GM12878 (cell line): ENCODE measurements around the gene ZNF284. TPM values are rescaled to one million over a fixed set of nuclear protein-coding genes. Genes with fewer than 3 reads are reported as not detected.
A peak's percentile ranks its signal among the peaks of the same experiment; 100 is the strongest.

Source experiments
- ATAC-seq: fragments of 200-7000 bp; cut with Tn5 transposase; 3 replicates; pipeline ENCODE4 v1.9.1; 2020; ENCODE audit warnings: mild to moderate bottlenecking, moderate library complexity
- BruUV-seq: library from RNA; stranded (reverse); fragments of 400-500 nt; replicated peaks from 2 replicates; lab custom pipeline; 2021; lab: Mats Ljungman, UMichigan
- CTCF ChIA-PET: fragments of 300-600 bp; sonication (Branson Sonifier 250); formaldehyde crosslinking; extraction: SDS; loops from one replicate; lab custom pipeline; 2021; ENCODE audit warnings: inconsistent platforms; lab: Yijun Ruan, JAX
- POLR2A ChIA-PET: fragments of 350-600 bp; formaldehyde crosslinking; extraction: SDS; loops from one replicate; lab custom pipeline; 2021; ENCODE audit warnings: inconsistent platforms; lab: Charles Lee
- RAD21 ChIA-PET: fragments of 300-600 bp; sonication (Branson Sonifier 250); formaldehyde crosslinking; loops from one replicate; lab custom pipeline; 2023; ENCODE audit warnings: antibody characterized with exemption; ENCODE audit not compliant: unreplicated experiment; lab: Charles Lee
- SMC1A ChIA-PET: fragments of 300-600 bp; sonication (Branson Sonifier 250); formaldehyde crosslinking; loops from one replicate; lab custom pipeline; 2023; ENCODE audit not compliant: unreplicated experiment, uncharacterized antibody; lab: Charles Lee
- DNase-seq: peaks from one replicate; pipeline ENCODE4 v3.0.0-alpha.2; 2011; ENCODE audit warnings: low read depth, low spot score
- FAIRE-seq: peaks from 3 replicates; lab custom pipeline; 2011; peaks lifted over from hg19 to GRCh38; lab: Jason Lieb, UNC
- H2AFZ ChIP-seq: 2 replicates; pipeline ENCODE4 v1.6.0; 2011; ENCODE audit warnings: low read depth, low read length, control low read depth; ENCODE audit not compliant: control insufficient read depth
- H3K27ac ChIP-seq: 2 replicates; pipeline ENCODE4 v1.5.1; 2011; ENCODE audit warnings: control low read depth; ENCODE audit not compliant: control insufficient read depth, insufficient read depth
- H3K27me3 ChIP-seq, 2 experiments: replicated peaks in 1 of 2; 2 replicates each; pipeline versions ENCODE4 v1.6.0 to v1.6.1; 2011; ENCODE audit warnings: low read length in 1 of 2; ENCODE audit not compliant: control insufficient read depth in 2 of 2, insufficient read depth in 2 of 2
- H3K36me3 ChIP-seq, 2 experiments: 2 replicates each; pipeline ENCODE4 v1.5.1; 2011; ENCODE audit warnings: low read length in 1 of 2; ENCODE audit not compliant: control insufficient read depth in 2 of 2, insufficient read depth in 2 of 2
- H3K4me1 ChIP-seq: 2 replicates; pipeline ENCODE4 v1.6.1; 2011; ENCODE audit warnings: mild to moderate bottlenecking, low read length, moderate library complexity, mixed read lengths; ENCODE audit not compliant: control insufficient read depth, insufficient read depth
- H3K4me2 ChIP-seq: 2 replicates; pipeline ENCODE4 v1.6.0; 2011; ENCODE audit warnings: control low read depth; ENCODE audit not compliant: control insufficient read depth, insufficient read depth
- H3K4me3 ChIP-seq: fragments of 200-600 bp; sonication (generic); 2 replicates; pipeline ENCODE4 v1.5.1; 2016
- H3K79me2 ChIP-seq: 2 replicates; pipeline ENCODE4 v1.6.0; 2011; ENCODE audit warnings: low read length; ENCODE audit not compliant: control insufficient read depth, insufficient read depth
- H3K9ac ChIP-seq: 2 replicates; pipeline ENCODE4 v1.8.0; 2011; ENCODE audit warnings: low read length, control low read depth, mixed read lengths; ENCODE audit not compliant: control insufficient read depth, insufficient read depth
- H3K9me3 ChIP-seq: replicated peaks from 3 replicates; pipeline ENCODE4 v1.5.1; 2011; ENCODE audit warnings: mild to moderate bottlenecking, low read length; ENCODE audit not compliant: control insufficient read depth, insufficient read depth
- H4K20me1 ChIP-seq: 2 replicates; pipeline ENCODE4 v1.6.0; 2011; ENCODE audit not compliant: control insufficient read depth, insufficient read depth
- ASH2L ChIP-seq: fragments of 300-600, 200-600 bp; sonication (generic); IDR thresholded peaks from 2 replicates; pipeline ENCODE4 v1.6.1; 2017; ENCODE audit warnings: low read depth, mild to moderate bottlenecking, borderline replicate concordance
- ATF7 ChIP-seq: fragments of 450-650 bp; IDR thresholded peaks from 2 replicates; pipeline ENCODE4 v1.6.1; 2016; ENCODE audit warnings: low read depth, mild to moderate bottlenecking
- CBFB ChIP-seq: IDR thresholded peaks from 2 replicates; pipeline ENCODE4 v1.6.1; 2016; ENCODE audit warnings: antibody characterized with exemption, low read depth
- CEBPB ChIP-seq, 2 experiments: fragments of 150-350 bp in 1 of 2; IDR thresholded peaks; 2 replicates each; pipeline ENCODE4 v1.6.1; 2012 to 2014; ENCODE audit warnings: low read depth in 2 of 2, low read length in 2 of 2, borderline replicate concordance in 1 of 2, inconsistent platforms in 1 of 2
- CHD2 ChIP-seq: IDR thresholded peaks from 2 replicates; pipeline ENCODE4 v1.6.1; 2011; ENCODE audit warnings: low read depth, low read length, improper control_type of control experiment, borderline replicate concordance
- CREM ChIP-seq: IDR thresholded peaks from 2 replicates; pipeline ENCODE4 v1.6.1; 2014; ENCODE audit warnings: antibody characterized with exemption, low read depth
- ELK1 ChIP-seq: IDR thresholded peaks from 2 replicates; pipeline ENCODE4 v1.6.1; 2012; ENCODE audit warnings: low read depth, low read length, improper control_type of control experiment
- ETV6 ChIP-seq, 2 experiments: fragments of 450-650 bp in 1 of 2; IDR thresholded peaks in 1 of 2; conservative IDR thresholded peaks in 1 of 2; 2 replicates each; pipeline ENCODE4 v1.6.1; 2014; ENCODE audit warnings: antibody characterized with exemption in 1 of 2, borderline replicate concordance in 1 of 2, low read depth in 1 of 2, mild to moderate bottlenecking in 1 of 2, moderate library complexity in 1 of 2
- JUNB ChIP-seq: IDR thresholded peaks from 2 replicates; pipeline ENCODE4 v1.6.1; 2016; ENCODE audit warnings: antibody characterized with exemption, mild to moderate bottlenecking
- MTA3 ChIP-seq: IDR thresholded peaks from 2 replicates; pipeline ENCODE4 v1.6.1; 2012; ENCODE audit warnings: low read length, inconsistent platforms, borderline replicate concordance
- NBN ChIP-seq: fragments of 450-650 bp; IDR thresholded peaks from 2 replicates; pipeline ENCODE4 v1.6.1; 2016
- NR2C2 ChIP-seq: IDR thresholded peaks from 2 replicates; pipeline ENCODE4 v1.6.1; 2011; ENCODE audit warnings: borderline replicate concordance, low read depth; ENCODE audit not compliant: control insufficient read depth, insufficient read length
- NR2F1 ChIP-seq: fragments of 450-650 bp; conservative IDR thresholded peaks from 2 replicates; pipeline ENCODE4 v1.6.1; 2017; ENCODE audit warnings: mild to moderate bottlenecking
- PBX3 ChIP-seq: IDR thresholded peaks from 2 replicates; pipeline ENCODE4 v1.6.1; 2011; ENCODE audit warnings: mild to moderate bottlenecking, low read depth, low read length, moderate library complexity; ENCODE audit not compliant: insufficient replicate concordance
- POLR2A ChIP-seq: IDR thresholded peaks from 2 replicates; pipeline ENCODE4 v1.6.1; 2011; ENCODE audit warnings: low read depth, mild to moderate bottlenecking, low read length
- RBBP5 ChIP-seq: fragments of 200-600 bp; sonication (generic); conservative IDR thresholded peaks from 2 replicates; pipeline ENCODE4 v1.6.1; 2016
- RUNX3 ChIP-seq: IDR thresholded peaks from 2 replicates; pipeline ENCODE4 v1.6.1; 2012; ENCODE audit warnings: low read length, inconsistent platforms
- SMC3 ChIP-seq: IDR thresholded peaks from 2 replicates; pipeline ENCODE4 v1.6.1; 2011; ENCODE audit warnings: low read length, improper control_type of control experiment, borderline replicate concordance
- WGBS: methylation state at CpG from one replicate; pipeline ENCODE4 v1.1.6; 2016; ENCODE audit warnings: low lambda C conversion rate; ENCODE audit not compliant: insufficient replicate concordance, insufficient coverage; ENCODE audit errors: missing lambda C conversion rate; 5-methylcytosine and 5-hydroxymethylcytosine counted together
- in situ Hi-C: fragments of 300-500 bp; cut with MboI; formaldehyde crosslinking; loops from 9 replicates; pipeline ENCODE4 v1.14.3; 2018; ENCODE audit warnings: mixed read lengths
- intact Hi-C: fragments of 100-400 bp; cut with micrococcal nuclease; formaldehyde crosslinking; loops from one replicate; pipeline ENCODE4 v1.14.2; 2022; ENCODE audit not compliant: unreplicated experiment
- polyA plus RNA-seq, 11 experiments: library from polyadenylated mRNA; depleted of rRNA in 4 of 11; unstranded in 6 of 11; stranded (reverse) in 5 of 11; fragments of >200 nt; fragmentation: Nextera tagmentation in 4 of 11; fragmentation: Illumina TruSeq in 1 of 11; extraction: Ambion mirVana in 4 of 11; extraction: Trizol in 1 of 11; gene quantifications; 1 replicate in 1 of 11; 2 replicates in 10 of 11; pipeline versions ENCODE4 v1.2.1 to v1.2.3, GENCODE V29; 2011 to 2016; ENCODE audit warnings: inconsistent platforms in 2 of 11, missing spikeins in 2 of 11, low read depth in 1 of 11
- total RNA-seq, 4 experiments: library from RNA; depleted of rRNA in 3 of 4; stranded (reverse); fragments of >200 nt in 3 of 4; fragmentation: Illumina TruSeq in 1 of 4; extraction: Trizol in 1 of 4; gene quantifications; 2 replicates each; pipeline versions ENCODE4 v1.2.1 to v1.2.3, GENCODE V29; 2013 to 2021
- TF ChIP-seq, protein P1 (sequence below): fragments of 450-650 bp; IDR thresholded peaks from 2 replicates; pipeline ENCODE4 v1.6.1; 2017; ENCODE audit warnings: antibody characterized with exemption, mild to moderate bottlenecking, moderate library complexity

Gene ZNF284
- total and polyA plus RNA-seq, 10 of the 15 experiments (the other 5 are each of a cell fraction or from before 2014, with no cell fraction given): 0.35 to 1.7 (median 0.60) TPM

- Histone ChIP-seq H4K20me1 (no peaks in the 10 kb centered on the region), H3K9ac (peak within 1 kb of the TSS; percentile 70), H3K4me2 (peak within 1 kb of the TSS; percentile 82), H3K36me3 (peaks cover 0 to 1% of the 10 kb centered on the region in 2 experiments; a peak in 2 of 4 replicates), H3K27ac (peak within 1 kb of the TSS; percentile 69), H3K27me3 (no peaks in the 10 kb centered on the region), H3K4me1 (no peaks in the 10 kb centered on the region), H3K79me2 (no peaks in the 10 kb centered on the region; the same call in 1 of the 2 replicates), H2AFZ (peak within 1 kb of the TSS; percentile 99), H3K4me3 (peak within 1 kb of the TSS; percentile 77), H3K9me3 (peaks cover 5% of the 10 kb centered on the region; the same call in 1 of the 3 replicates)
- DNase-seq (peak; percentile 68), ATAC-seq (peak; percentile 100), FAIRE-seq (peak; percentile 77)
- ChIA-PET RAD21 (interaction anchor here (1.0 kb wide), 2 partner anchors 74 to 357 kb away, joined by 3 read pairs; partner anchors contain the start of gene ZNF221), SMC1A (interaction anchor here (0.8 to 2.7 kb wide), 4 partner anchors 23 to 94 kb away, joined by 3 to 11 read pairs (median 4); partner anchors contain the start of gene ZNF230), POLR2A (no interaction called here), CTCF (interaction anchor here (0.7 to 1.4 kb wide), 4 partner anchors 22 to 204 kb away, joined by 3 to 4 read pairs (median 4); no protein-coding TSS in a partner anchor)
- intact Hi-C loops: no loop called here
- TSS peak; percentile 80 for BruUV-seq
- in situ Hi-C loops: no loop called here
- WGBS: 4% methylated on average over 37 of the region's 37 CpGs
- TF ChIP-seq JUNB: peak; percentile 24; the same call in 1 of the 2 replicates
- peak; percentile 67 for TF ChIP-seq NR2F1
- peak; percentile 66 for TF ChIP-seq RUNX3
- TF ChIP-seq SMC3: no peak
- peak; percentile 65; the same call in 1 of the 2 replicates for TF ChIP-seq ASH2L
- TF ChIP-seq CEBPB (IDR thresholded peaks at IDR 0.05; ENCODE audit: borderline replicate concordance in 1 of 2, low read depth in 2 of 2, low read length in 2 of 2): no peak
- peak; percentile 46; the same call in 1 of the 2 replicates for TF ChIP-seq CHD2
- TF ChIP-seq POLR2A: 0 out of 2 replicates have a peak, but pooled peaks have one; percentile 44
- TF ChIP-seq ELK1: peak; percentile 72; the same call in 1 of the 2 replicates
- TF ChIP-seq ETV6 (conservative IDR thresholded peaks at IDR 0.05 in 1 of 2, IDR thresholded peaks at IDR 0.05 in 1 of 2; ENCODE audit: borderline replicate concordance in 1 of 2, low read depth in 1 of 2): no peak
- no peak for TF ChIP-seq NR2C2
- TF ChIP-seq NBN: peak; percentile 66
- TF ChIP-seq RBBP5: no peak
- no peak for TF ChIP-seq CBFB
- peak; percentile 64 for TF ChIP-seq ATF7
- TF ChIP-seq PBX3: no peak
- peak; percentile 95 for TF ChIP-seq CREM
- TF ChIP-seq, protein P1, sequence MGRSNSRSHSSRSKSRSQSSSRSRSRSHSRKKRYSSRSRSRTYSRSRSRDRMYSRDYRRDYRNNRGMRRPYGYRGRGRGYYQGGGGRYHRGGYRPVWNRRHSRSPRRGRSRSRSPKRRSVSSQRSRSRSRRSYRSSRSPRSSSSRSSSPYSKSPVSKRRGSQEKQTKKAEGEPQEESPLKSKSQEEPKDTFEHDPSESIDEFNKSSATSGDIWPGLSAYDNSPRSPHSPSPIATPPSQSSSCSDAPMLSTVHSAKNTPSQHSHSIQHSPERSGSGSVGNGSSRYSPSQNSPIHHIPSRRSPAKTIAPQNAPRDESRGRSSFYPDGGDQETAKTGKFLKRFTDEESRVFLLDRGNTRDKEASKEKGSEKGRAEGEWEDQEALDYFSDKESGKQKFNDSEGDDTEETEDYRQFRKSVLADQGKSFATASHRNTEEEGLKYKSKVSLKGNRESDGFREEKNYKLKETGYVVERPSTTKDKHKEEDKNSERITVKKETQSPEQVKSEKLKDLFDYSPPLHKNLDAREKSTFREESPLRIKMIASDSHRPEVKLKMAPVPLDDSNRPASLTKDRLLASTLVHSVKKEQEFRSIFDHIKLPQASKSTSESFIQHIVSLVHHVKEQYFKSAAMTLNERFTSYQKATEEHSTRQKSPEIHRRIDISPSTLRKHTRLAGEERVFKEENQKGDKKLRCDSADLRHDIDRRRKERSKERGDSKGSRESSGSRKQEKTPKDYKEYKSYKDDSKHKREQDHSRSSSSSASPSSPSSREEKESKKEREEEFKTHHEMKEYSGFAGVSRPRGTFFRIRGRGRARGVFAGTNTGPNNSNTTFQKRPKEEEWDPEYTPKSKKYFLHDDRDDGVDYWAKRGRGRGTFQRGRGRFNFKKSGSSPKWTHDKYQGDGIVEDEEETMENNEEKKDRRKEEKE: no peak
- no peak for TF ChIP-seq MTA3
Observed at GRCh38 chr19:44025217-44025936, 46.6 kb upstream of the ZNF284 start, which contains the start of gene ZNF222. TSS of gene ZNF222 (plus strand) at chr19:44025379. CDS start at chr19:44025437, 58 bp downstream.
